Activated effector memory CD4-positive, alpha-beta T cell treated with Interleukin-2 at 50 U/mL for 16 hours (primary cell): ENCODE results near the gene PCED1B.
"Not testable (repeated sequence)": the region's sequence is repeated elsewhere in the genome, so short reads cannot be mapped to it uniquely, and the experiment has no call there.

Experiments used
- DNase-seq: peaks from one replicate; pipeline ENCODE4 v3.0.0-alpha.2; 2020

PCED1B gene

DNA sequence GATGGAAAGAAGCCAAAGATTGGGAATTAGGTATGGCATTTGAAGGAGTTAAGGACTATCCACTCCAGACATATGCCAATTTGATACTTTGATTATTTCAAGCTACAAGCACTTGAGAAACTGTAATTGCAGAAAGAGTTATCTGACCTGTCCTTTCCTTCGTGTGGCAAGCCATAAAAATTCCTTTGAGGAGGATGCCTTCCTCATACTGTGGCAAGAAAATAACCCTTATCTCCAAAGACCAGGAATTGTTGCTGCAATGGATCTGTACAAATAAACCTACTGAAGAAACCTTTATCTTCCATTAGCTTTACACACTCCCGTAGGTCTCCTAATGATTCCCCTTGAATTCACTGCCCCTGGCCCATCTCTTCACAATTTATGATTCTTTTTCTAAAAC, 165.4 kb downstream of the PCED1B start:
- DNase-seq, result no peak

DNA sequence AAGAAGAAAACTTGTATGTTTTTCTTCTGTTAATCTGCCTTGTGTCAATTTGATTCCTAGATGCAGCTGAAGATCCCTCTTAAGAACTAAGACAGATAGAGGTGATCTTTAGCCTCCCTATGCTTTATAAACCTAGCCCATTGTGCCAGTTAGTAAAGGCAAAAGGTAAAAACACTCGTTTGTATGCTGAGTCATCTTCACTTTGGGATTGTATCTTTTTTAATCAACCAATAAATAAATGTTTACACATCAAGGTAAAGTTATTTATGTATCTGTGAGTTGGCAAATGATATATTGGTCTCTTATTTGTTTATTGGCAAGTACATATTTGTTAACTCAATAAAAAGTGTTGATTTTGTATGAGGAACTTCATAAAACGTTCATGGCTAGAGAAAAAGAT, 166.2 kb downstream of the PCED1B start:
- no peak for DNase-seq

GRCh38 chr12:47247418-47247817, 168.0 kb downstream of the PCED1B start:
- no peak for DNase-seq

GRCh38 chr12:47249082-47249481, 169.7 kb downstream of the PCED1B start:
- no peak for DNase-seq

DNA sequence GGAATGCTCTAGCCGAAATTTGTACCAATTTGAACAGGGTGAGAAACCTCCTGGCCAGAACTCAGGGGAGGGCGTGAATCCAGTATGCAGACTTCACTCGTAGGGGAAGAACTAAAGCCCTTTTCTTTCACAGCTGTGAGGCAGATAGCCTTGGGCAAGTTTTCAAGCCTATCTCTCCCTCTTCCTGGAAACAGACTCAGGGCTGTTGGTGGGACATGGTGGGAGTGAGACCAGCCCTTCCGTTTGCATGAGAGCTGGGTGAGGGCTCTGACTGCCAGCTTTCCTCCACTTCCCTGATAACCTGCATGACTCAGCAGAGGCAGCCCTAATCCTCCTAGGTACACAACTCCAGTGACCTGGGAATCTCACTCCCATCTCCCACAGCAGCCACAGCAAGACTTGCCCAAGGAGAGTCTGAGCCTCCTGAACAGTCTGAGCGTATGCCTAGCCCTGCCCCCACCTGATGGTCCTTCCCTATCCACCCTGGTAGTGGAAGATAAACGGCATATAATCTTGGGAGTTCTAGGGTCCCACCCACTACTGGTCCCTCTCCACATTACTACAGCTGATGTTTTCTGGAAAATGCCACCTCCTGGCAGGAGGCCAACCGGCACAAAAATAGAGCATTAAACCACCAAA, 170.4 kb downstream of the PCED1B start:
- DNase-seq, result no peak

GRCh38 chr12:47251919-47252318, 172.5 kb downstream of the PCED1B start:
- DNase-seq, result no peak

DNA sequence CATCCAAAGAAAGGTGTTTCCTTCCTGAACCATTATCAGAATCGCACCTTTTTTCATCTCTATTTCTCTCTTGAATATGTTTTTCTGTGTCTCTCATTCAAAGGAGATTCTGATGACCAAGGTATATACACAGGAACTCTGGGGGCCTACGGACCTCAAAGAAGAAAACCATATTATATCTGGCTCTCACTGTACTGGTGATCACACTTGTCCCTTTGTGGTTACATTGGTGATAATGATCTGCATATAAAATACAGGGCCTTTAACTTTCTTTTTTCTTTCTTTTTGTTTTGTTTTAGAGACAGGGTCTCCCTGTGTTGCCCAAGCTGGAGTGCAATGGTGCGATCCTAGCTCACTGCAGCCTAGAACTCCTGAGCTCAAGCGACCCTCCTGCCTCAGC, 185.5 kb downstream of the PCED1B start:
- DNase-seq, result no peak

DNA sequence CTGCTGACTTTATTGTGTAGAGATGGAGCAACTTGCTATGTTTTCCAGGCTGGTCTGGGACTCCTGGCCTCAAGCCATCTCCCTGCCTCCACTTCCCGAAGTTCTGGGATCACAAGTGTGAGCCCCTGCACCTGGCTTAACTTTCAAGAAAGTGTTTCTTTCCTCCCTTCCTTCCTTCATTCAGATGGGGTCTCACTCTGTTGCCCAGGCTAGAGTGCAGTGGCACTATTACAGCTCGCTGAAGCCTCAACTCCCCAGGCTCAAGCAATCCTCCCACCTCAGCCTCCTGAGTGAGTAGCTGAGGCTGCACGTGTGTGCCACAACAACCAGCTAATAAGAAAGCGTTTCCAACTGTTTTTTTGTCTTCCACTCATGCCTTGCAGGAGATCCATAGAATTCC, 186.0 kb downstream of the PCED1B start:
- DNase-seq, result no peak

DNA sequence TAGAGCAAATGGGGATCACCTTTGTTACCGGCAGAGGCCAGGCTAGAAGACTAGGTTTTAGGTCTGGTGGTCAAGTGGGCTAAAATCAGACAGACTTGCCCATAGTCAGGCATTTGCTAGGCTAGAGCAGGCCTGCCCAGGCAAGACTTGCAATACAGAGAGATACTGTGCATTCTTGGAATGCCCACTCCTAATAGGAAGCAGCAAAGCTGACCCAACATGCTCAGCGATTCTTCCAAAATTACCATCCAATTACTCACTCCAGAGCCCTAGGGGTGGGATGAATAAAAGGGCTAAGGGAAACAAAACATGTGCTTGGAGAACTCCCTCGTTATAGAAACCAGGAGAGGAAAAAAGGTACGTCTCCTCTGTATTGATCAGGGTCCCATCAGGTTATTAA, 188.2 kb downstream of the PCED1B start:
- DNase-seq, result no peak

DNA sequence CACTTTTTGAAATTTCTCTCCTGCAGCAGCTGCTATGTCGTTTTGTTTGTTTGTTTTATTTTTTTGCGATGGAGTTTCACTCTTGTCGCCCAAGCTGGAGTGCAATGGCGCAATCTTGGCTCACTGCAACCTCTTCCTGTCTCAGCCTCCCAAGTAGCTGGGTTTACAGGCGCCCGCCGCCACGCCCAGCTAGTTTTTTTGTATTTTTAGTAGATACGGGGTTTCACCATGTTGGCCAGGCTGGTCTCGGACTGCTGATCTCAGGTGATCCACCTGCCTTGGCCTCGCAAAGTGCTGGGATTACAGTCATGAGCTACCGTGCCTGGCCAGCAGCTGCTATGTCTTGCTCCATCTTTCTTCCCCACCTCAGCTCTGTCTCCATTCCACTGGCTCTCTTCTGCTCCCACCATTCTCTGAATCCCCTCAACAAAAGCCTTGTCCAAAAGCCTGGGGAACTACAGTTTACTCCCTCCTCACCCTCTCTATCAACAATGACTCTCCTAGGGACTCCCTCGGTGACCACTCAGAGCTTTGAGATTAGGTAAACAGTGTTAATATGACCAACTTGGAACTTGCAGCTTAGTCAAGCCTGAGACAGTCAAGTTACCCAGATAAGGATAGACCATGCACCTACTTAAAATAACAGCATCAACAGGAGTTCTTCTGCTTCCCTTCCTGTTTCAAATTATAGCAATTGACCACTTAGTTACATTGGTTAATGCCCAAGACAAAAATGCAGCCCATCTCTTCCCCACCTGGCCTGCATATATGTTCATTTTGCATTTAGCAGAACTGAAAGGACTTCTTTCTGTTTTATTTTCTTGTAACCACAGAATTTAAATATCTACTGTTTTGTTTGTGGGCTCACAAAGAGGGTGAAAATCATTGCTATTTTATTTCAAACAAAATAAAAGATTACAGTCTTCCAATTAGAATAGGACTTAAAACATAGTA, 189.4 kb downstream of the PCED1B start:
- DNase-seq, result no peak

- no peak for DNase-seq
Measured at GRCh38 chr12:47269916-47270315, 190.5 kb downstream of the PCED1B start.

DNA sequence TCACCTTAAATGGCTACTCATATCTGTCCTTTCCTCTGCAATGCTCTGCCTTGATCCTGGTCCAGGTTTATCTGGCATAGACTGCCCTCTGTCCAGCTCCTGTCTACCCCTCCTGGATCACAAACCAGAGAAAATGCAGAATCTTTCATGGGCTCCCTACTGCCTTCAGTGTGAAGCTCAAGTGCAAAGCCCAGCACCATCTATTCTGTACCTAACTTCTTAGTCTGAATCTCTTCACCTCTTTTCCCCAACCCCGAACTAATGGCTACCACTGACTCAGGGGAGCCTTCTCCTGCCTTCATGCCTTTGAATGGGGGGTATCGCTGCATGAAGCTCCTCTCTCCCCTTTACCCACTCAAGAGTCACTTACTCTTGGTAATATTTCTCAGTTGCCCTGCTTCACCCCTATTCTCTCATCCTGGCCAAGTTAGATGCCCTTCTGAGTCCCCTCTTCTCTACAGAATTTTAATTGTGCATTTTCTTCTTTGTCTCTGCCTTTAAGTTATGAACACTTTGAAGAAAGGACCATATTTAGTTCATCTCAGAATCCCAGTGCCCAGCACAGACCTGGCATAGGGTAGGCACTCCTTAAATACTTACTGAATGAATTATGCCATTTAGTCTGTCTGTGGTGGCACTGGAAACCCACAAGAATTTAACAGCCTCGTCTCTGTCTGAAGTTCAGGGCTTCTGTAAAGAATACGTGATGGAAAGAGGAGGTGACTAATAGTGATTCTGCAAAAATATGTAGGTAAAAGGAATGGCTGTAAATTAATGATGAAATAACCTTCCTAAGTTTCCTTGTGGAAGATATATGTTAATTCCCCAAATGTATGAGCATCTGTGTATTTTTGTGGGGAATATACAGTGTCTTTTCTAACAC, 191.6 kb downstream of the PCED1B start:
- DNase-seq, result no peak

- no peak for DNase-seq
Measured at GRCh38 chr12:47271800-47272239, 192.4 kb downstream of the PCED1B start.

GRCh38 chr12:47272412-47273190, 193.2 kb downstream of the PCED1B start:
- DNase-seq, result no peak

- no peak for DNase-seq
Measured at GRCh38 chr12:47273191-47273626, 193.8 kb downstream of the PCED1B start.

- DNase-seq, result no peak
Measured at GRCh38 chr12:47274760-47275159, 195.3 kb downstream of the PCED1B start.

- DNase-seq, result no peak
Measured at GRCh38 chr12:47276253-47276620, 196.8 kb downstream of the PCED1B start.

GRCh38 chr12:47276621-47277309, 197.3 kb downstream of the PCED1B start:
- peak; percentile 51 for DNase-seq

DNA sequence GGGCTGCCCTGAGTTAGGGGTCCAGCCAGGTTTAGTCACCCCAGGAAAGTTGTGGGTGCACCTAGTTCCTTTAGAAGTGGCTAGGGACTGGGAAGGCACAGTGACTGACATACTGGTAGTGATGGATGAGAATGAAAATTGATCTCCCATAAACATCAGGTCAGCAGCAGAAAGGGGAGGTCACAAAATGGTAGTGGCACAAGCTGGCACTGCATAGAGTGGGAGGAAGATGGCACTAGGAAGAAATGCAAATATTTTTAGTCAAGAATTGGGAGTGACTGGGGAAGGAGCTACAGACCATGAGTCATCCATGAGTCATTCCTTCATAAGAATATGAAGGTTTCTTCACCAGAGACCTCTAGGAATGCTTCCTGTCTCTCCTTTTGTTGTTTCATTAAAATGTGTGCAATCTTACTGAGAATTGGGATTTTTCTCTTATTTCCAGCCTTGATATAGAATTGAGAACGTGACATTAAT, 198.6 kb downstream of the PCED1B start:
- no peak for DNase-seq

- DNase-seq, result not testable (repeated sequence)
Measured at GRCh38 chr12:47279758-47280157, 200.3 kb downstream of the PCED1B start.

- no peak for DNase-seq
Measured at GRCh38 chr12:47280543-47281300, 201.3 kb downstream of the PCED1B start.
